HepG2 (cell line): ENCODE results near the gene KIAA1191. TPM values are rescaled to one million over a fixed set of nuclear protein-coding genes. Genes with fewer than 3 reads are reported as not detected.
A peak's percentile ranks its signal among the peaks of the same experiment; 100 is the strongest.

ENCODE experiments used
- ATAC-seq: fragments of 200-7000 bp; cut with Tn5 transposase; 3 replicates; pipeline ENCODE4 v1.9.1; 2020; ENCODE audit warnings: mild to moderate bottlenecking, moderate library complexity
- BruUV-seq: library from RNA; stranded (reverse); fragments of 400-500 nt; replicated peaks from 2 replicates; lab custom pipeline; 2021; lab: Mats Ljungman, UMichigan
- CTCF ChIA-PET: fragments of 300-600 bp; formaldehyde crosslinking; extraction: SDS; loops from one replicate; lab custom pipeline; 2021; ENCODE audit warnings: low total read pairs, inconsistent platforms, low intra/inter-chr PET ratio; lab: Yijun Ruan, JAX
- POLR2A ChIA-PET: fragments of 350-600 bp; sonication (Branson Sonifier 250); formaldehyde crosslinking; loops from one replicate; lab custom pipeline; 2020; ENCODE audit warnings: antibody characterized with exemption, inconsistent platforms; lab: Yijun Ruan, JAX
- DNase-seq: peaks from one replicate; pipeline ENCODE4 v3.0.0-alpha.2; 2015; ENCODE audit warnings: low spot score
- FAIRE-seq: peaks from 3 replicates; lab custom pipeline; 2011; peaks lifted over from hg19 to GRCh38; lab: Jason Lieb, UNC
- H2AFZ ChIP-seq: one replicate; pipeline ENCODE4 v1.6.1; 2011; ENCODE audit warnings: low read length, inconsistent platforms
- H3K27ac ChIP-seq: fragments of 300-600 bp; 3 replicates; pipeline ENCODE4 v1.8.0; 2011; ENCODE audit warnings: mixed run types, mild to moderate bottlenecking, mixed read lengths, low read length, inconsistent platforms; ENCODE audit not compliant: insufficient read depth; ENCODE audit errors: extremely low read length
- H3K27me3 ChIP-seq, 2 experiments: fragments of 200-600 bp in 1 of 2; 2 replicates in 1 of 2; 3 replicates in 1 of 2; pipeline versions ENCODE4 v1.6.0 to v1.8.0; 2011; ENCODE audit warnings: low read length in 2 of 2, mild to moderate bottlenecking in 2 of 2, moderate library complexity in 2 of 2, inconsistent platforms in 1 of 2; ENCODE audit not compliant: insufficient read depth in 2 of 2, control insufficient read depth in 1 of 2
- H3K36me3 ChIP-seq, 2 experiments: fragments of 200-600 bp in 1 of 2; replicated peaks in 1 of 2; 2 replicates in 1 of 2; 3 replicates in 1 of 2; pipeline versions ENCODE4 v1.5.1 to v1.8.0; 2011; ENCODE audit warnings: low read length in 2 of 2, inconsistent platforms in 1 of 2; ENCODE audit not compliant: insufficient read depth in 2 of 2, control insufficient read depth in 1 of 2
- H3K4me1 ChIP-seq: 2 replicates; pipeline ENCODE4 v1.5.1; 2012; ENCODE audit warnings: low read length, inconsistent platforms; ENCODE audit not compliant: insufficient read depth
- H3K4me2 ChIP-seq: 2 replicates; pipeline ENCODE4 v1.6.0; 2011; ENCODE audit warnings: low read depth, low read length, inconsistent platforms
- H3K4me3 ChIP-seq, 3 experiments: fragments of 200-600 bp in 1 of 3; sonication (generic), shearing (Covaris generic) in 1 of 3; replicated peaks in 1 of 3; 2 replicates each; pipeline ENCODE4 v1.5.1; 2011 to 2016; ENCODE audit warnings: low read length in 3 of 3, inconsistent platforms in 2 of 3, low read depth in 2 of 3, mild to moderate bottlenecking in 2 of 3, control low read depth in 1 of 3, mixed read lengths in 1 of 3; ENCODE audit not compliant: insufficient read depth in 1 of 3
- H3K79me2 ChIP-seq: one replicate; pipeline ENCODE4 v1.6.1; 2011; ENCODE audit warnings: low read length, inconsistent platforms; ENCODE audit not compliant: insufficient read depth
- H3K9ac ChIP-seq: 2 replicates; pipeline ENCODE4 v1.6.0; 2011; ENCODE audit warnings: mild to moderate bottlenecking, low read depth, low read length, inconsistent platforms; ENCODE audit not compliant: insufficient read depth
- H3K9me3 ChIP-seq: 2 replicates; pipeline ENCODE4 v1.5.1; 2012; ENCODE audit warnings: mild to moderate bottlenecking, low read length
- H4K20me1 ChIP-seq: 2 replicates; pipeline ENCODE4 v1.6.0; 2011; ENCODE audit warnings: inconsistent platforms, mild to moderate bottlenecking, low read length, moderate library complexity; ENCODE audit not compliant: insufficient read depth
- CTCF ChIP-seq: sonication (generic); formaldehyde crosslinking; IDR thresholded peaks from 2 replicates; pipeline ENCODE4 v1.5.0; 2020; ENCODE audit warnings: mild to moderate bottlenecking, missing genetic modification reagents, moderate library complexity
- MTF2 ChIP-seq: sonication (generic); formaldehyde crosslinking; IDR thresholded peaks from 2 replicates; pipeline ENCODE4 v1.5.0; 2020; ENCODE audit warnings: missing genetic modification reagents, borderline replicate concordance
- NCOA1 ChIP-seq: sonication (generic); formaldehyde crosslinking; IDR thresholded peaks from 2 replicates; pipeline ENCODE4 v1.9.0; 2021; ENCODE audit warnings: missing genetic modification reagents
- STAG1 ChIP-seq: sonication (generic); formaldehyde crosslinking; IDR thresholded peaks from 2 replicates; pipeline ENCODE4 v1.4.0; 2020; ENCODE audit warnings: missing genetic modification reagents
- ZBTB33 ChIP-seq: sonication (generic); formaldehyde crosslinking; IDR thresholded peaks from 2 replicates; pipeline ENCODE4 v1.4.0; 2020; ENCODE audit warnings: missing genetic modification reagents
- ZBTB42 ChIP-seq: sonication (generic); formaldehyde crosslinking; IDR thresholded peaks from 2 replicates; pipeline ENCODE4 v1.5.0; 2020; ENCODE audit warnings: mild to moderate bottlenecking, missing genetic modification reagents
- ZMYM3 ChIP-seq: sonication (generic); formaldehyde crosslinking; IDR thresholded peaks from 2 replicates; pipeline ENCODE4 v1.5.1; 2020; ENCODE audit warnings: mild to moderate bottlenecking, missing genetic modification reagents
- WGBS: methylation state at CpG from one replicate; pipeline ENCODE4 v1.1.6; 2017; ENCODE audit warnings: low lambda C conversion rate; 5-methylcytosine and 5-hydroxymethylcytosine counted together
- in situ Hi-C: cut with HindIII; loops from 2 replicates; pipeline ENCODE4 v1.10.0; 2017; ENCODE audit warnings: low pct_unique_long_range_greater_than_20kb; ENCODE audit not compliant: extremely low pct_ligation_motif_present
- intact Hi-C: fragments of 100-400 bp; cut with micrococcal nuclease; formaldehyde crosslinking; loops from one replicate; pipeline ENCODE4 v1.10.0; 2022; ENCODE audit not compliant: unreplicated experiment
- polyA plus RNA-seq, 8 experiments: library from polyadenylated mRNA; depleted of rRNA in 3 of 8; stranded (reverse) in 7 of 8; unstranded in 1 of 8; fragments of >200 nt; fragmentation: Illumina TruSeq in 4 of 8; extraction: Trizol in 4 of 8; gene quantifications; 2 replicates each; pipeline versions ENCODE4 v1.2.1 to v1.2.3, GENCODE V29; 2011 to 2016; ENCODE audit warnings: low read depth in 4 of 8, missing spikeins in 1 of 8, mixed read lengths in 1 of 8; ENCODE audit not compliant: insufficient read depth in 1 of 8
- total RNA-seq, 5 experiments: library from RNA; depleted of rRNA; stranded (reverse); fragments of >200 nt; fragmentation: Illumina TruSeq; extraction: Trizol; gene quantifications; 2 replicates each; pipeline ENCODE4 v1.2.3, GENCODE V29; 2016; ENCODE audit warnings: low read depth in 1 of 5

The KIAA1191 gene
- total and polyA plus RNA-seq, 2 of the 13 experiments (the other 11 are each of a cell fraction or from before 2014, with no cell fraction given), result 63.6 to 103 TPM

GRCh38 chr5:176405656-176406435 lies 44.3 kb upstream of the KIAA1191 start:
- in situ Hi-C loops, result no loop called here

More at GRCh38 chr5:176405656-176406435, 44.3 kb upstream of the KIAA1191 start:
- ChIA-PET CTCF (no interaction called here), POLR2A (interaction anchor here (1.0 kb wide), 1 partner anchor 10 kb away, joined by 3 read pairs; no protein-coding TSS in a partner anchor)
- no TSS peak for BruUV-seq
- Histone ChIP-seq H3K4me2 (no peak overlapping the region), H3K9ac (no peak overlapping the region), H3K79me2 (no peaks in the 10 kb centered on the region), H4K20me1 (no peaks in the 10 kb centered on the region), H3K4me3 (no peak overlapping the region), H3K9me3 (no peaks in the 10 kb centered on the region), H3K4me1 (peaks cover 25% of the 10 kb centered on the region), H3K27me3 (no peaks in the 10 kb centered on the region), H3K36me3 (peaks cover 2 to 6% of the 10 kb centered on the region in 2 experiments; a peak in 4 of 5 replicates), H2AFZ (no peak overlapping the region), H3K27ac (no peak overlapping the region)
- DNase-seq, result no peak
- intact Hi-C loops, result no loop called here
- peak; percentile 69 for ATAC-seq
- no peak for FAIRE-seq
- TF ChIP-seq ZBTB33 (CRISPR knock-in tag) (0 out of 2 replicates have a peak, but pooled peaks have one; percentile 24), CTCF (CRISPR knock-in tag) (peak; percentile 30; the same call in 1 of the 2 replicates), NCOA1 (no peak), ZMYM3 (no peak), MTF2 (CRISPR knock-in tag) (no peak), STAG1 (CRISPR knock-in tag) (peak; percentile 39), ZBTB42 (no peak)
- 89% methylated on average over 20 of the region's 20 CpGs for WGBS
